NCI-H748 treated with DMSO at 0.1 percent for 48 hours (cell line): Measurements from ENCODE around the gene CPAMD8.
"Not testable (repeated sequence)": the region's sequence is repeated elsewhere in the genome, so short reads cannot be mapped to it uniquely, and the experiment has no call there.

ENCODE experiments used
- DNase-seq: peaks from one replicate; lab custom pipeline; 2025; lab: John Stamatoyannopoulos, UW

The CPAMD8 gene

GRCh38 chr19:16998635-16999194 lies 27.9 kb downstream of the CPAMD8 start:
- DNase-seq: no peak

- not testable (repeated sequence) for DNase-seq
Observed at GRCh38 chr19:16996838-16997490, 29.6 kb downstream of the CPAMD8 start.

- DNase-seq: no peak
Observed at GRCh38 chr19:16988661-16989060, 37.9 kb downstream of the CPAMD8 start.

GRCh38 chr19:16985403-16985802 lies 41.2 kb downstream of the CPAMD8 start:
- DNase-seq: no peak

- not testable (repeated sequence) for DNase-seq
Observed at GRCh38 chr19:16982586-16982985, 44.0 kb downstream of the CPAMD8 start.

GRCh38 chr19:16978839-16979802 lies 47.5 kb downstream of the CPAMD8 start:
- no peak for DNase-seq

- DNase-seq: no peak
Observed at GRCh38 chr19:16978156-16978555, 48.5 kb downstream of the CPAMD8 start.

- DNase-seq: no peak
Observed at GRCh38 chr19:16977306-16977705, 49.3 kb downstream of the CPAMD8 start.

- DNase-seq: no peak
Observed at GRCh38 chr19:16976446-16976845, 50.2 kb downstream of the CPAMD8 start.

- DNase-seq: no peak
Observed at GRCh38 chr19:16970821-16971220, 55.8 kb downstream of the CPAMD8 start.

GRCh38 chr19:16969135-16969534 lies 57.5 kb downstream of the CPAMD8 start:
- DNase-seq: no peak

- DNase-seq: peak; percentile 24
Observed at GRCh38 chr19:16960996-16961822, 65.4 kb downstream of the CPAMD8 start.

- DNase-seq: not testable (repeated sequence)
Observed at GRCh38 chr19:16958277-16958676, 68.3 kb downstream of the CPAMD8 start.

GRCh38 chr19:16957855-16958254 lies 68.8 kb downstream of the CPAMD8 start:
- DNase-seq: no peak

GRCh38 chr19:16957151-16957701 lies 69.4 kb downstream of the CPAMD8 start:
- no peak for DNase-seq

- DNase-seq: no peak
Observed at GRCh38 chr19:16955161-16955560, 71.4 kb downstream of the CPAMD8 start.

- DNase-seq: no peak
Observed at GRCh38 chr19:16952046-16952445, 74.6 kb downstream of the CPAMD8 start.

GRCh38 chr19:16951529-16951928 lies 75.1 kb downstream of the CPAMD8 start:
- no peak for DNase-seq

- DNase-seq: no peak
Observed at GRCh38 chr19:16949496-16950023, 77.0 kb downstream of the CPAMD8 start.

GRCh38 chr19:16946951-16947940 lies 79.4 kb downstream of the CPAMD8 start:
- DNase-seq: no peak
